Kidney (tissue), 14 donors: ENCODE results near the gene SPTB. TPM values are rescaled to one million over a fixed set of nuclear protein-coding genes. Genes with fewer than 3 reads are reported as not detected.
A peak's percentile ranks its signal among the peaks of the same experiment; 100 is the strongest.

Experiments
- DNase-seq, 5 donors: peaks; one replicate each; pipeline ENCODE4 v3.0.0-alpha.2; 2013 to 2020
- FAIRE-seq: peaks from 2 replicates; lab custom pipeline; 2012; peaks lifted over from hg19 to GRCh38; lab: Jason Lieb, UNC
- H3K27ac ChIP-seq, 2 donors: one replicate each; pipeline ENCODE4 v1.7.0; 2013; ENCODE audit warnings: low read depth in 2 of 2, low read length in 2 of 2, inconsistent platforms in 1 of 2
- H3K27me3 ChIP-seq: one replicate; pipeline ENCODE4 v1.7.1; 2013; ENCODE audit warnings: low read length, inconsistent platforms; ENCODE audit not compliant: control insufficient read depth, insufficient read depth
- H3K36me3 ChIP-seq, 3 donors: one replicate each; pipeline versions ENCODE4 v1.7.0 to v1.7.1; 2013; ENCODE audit warnings: low read length in 3 of 3, control low read depth in 1 of 3, inconsistent platforms in 1 of 3; ENCODE audit not compliant: insufficient read depth in 3 of 3, control insufficient read depth in 2 of 3
- H3K4me1 ChIP-seq, 3 donors: one replicate each; pipeline versions ENCODE4 v1.7.0 to v1.7.1; 2013; ENCODE audit warnings: low read length in 3 of 3, inconsistent platforms in 1 of 3, low read depth in 1 of 3; ENCODE audit not compliant: control insufficient read depth in 2 of 3, insufficient read depth in 2 of 3
- H3K4me3 ChIP-seq, 3 donors: one replicate each; pipeline versions ENCODE4 v1.7.0 to v1.8.1; 2013; ENCODE audit warnings: low read length in 3 of 3, control low read depth in 1 of 3, inconsistent platforms in 1 of 3
- H3K9ac ChIP-seq, 3 donors: one replicate each; pipeline versions ENCODE4 v1.7.0 to v1.7.1; 2013; ENCODE audit warnings: low read length in 3 of 3, control low read depth in 1 of 3, inconsistent platforms in 1 of 3
- H3K9me3 ChIP-seq, 3 donors: one replicate each; pipeline versions ENCODE4 v1.7.0 to v1.7.1; 2013; ENCODE audit warnings: low read length in 3 of 3, control low read depth in 1 of 3, inconsistent platforms in 1 of 3; ENCODE audit not compliant: control insufficient read depth in 2 of 3, insufficient read depth in 1 of 3
- CTCF ChIP-seq: IDR thresholded peaks from 3 replicates; pipeline ENCODE4 v1.5.1; 2012; ENCODE audit warnings: mild to moderate bottlenecking, moderate library complexity, borderline replicate concordance; ENCODE audit not compliant: insufficient read depth; ENCODE audit errors: extremely low read depth
- intact Hi-C: fragments of 100-400 bp; cut with DNase I; formaldehyde crosslinking; loops from one replicate; pipeline ENCODE4 v1.11.1; 2022
- polyA plus RNA-seq: library from polyadenylated mRNA; stranded (reverse); fragments of 350-450 nt; fragmentation: Illumina TruSeq; extraction: RNeasy Lipid Tissue Mini Kit (QIAGEN cat#74804); gene quantifications from one replicate; pipeline ENCODE4 v1.2.3, GENCODE V29; 2014; ENCODE audit warnings: low read depth, low replicate concordance; ENCODE audit not compliant: insufficient read depth
- total RNA-seq: library from RNA; stranded (reverse); fragmentation: NEBNext Ultra II Directional; extraction: Animal tissue kit (Norgen Biotek cat#: 25700); gene quantifications from one replicate; pipeline ENCODE4 v1.2.1, GENCODE V29; 2021
- donor health status: control.
- donor health status: control.
- donor health status: control.
- donor health status: control.
- donor health status: control.
- donor health status: DM: yes; HTN: yes; CAD: no.
- donor health status: Normal renal cell carcinoma (clear cell type).

SPTB gene
- total and polyA plus RNA-seq, 2 donors from 2014 or later, result 1.7 to 2.2 TPM

GRCh38 chr14:64701660-64702059 lies 178.0 kb downstream of the SPTB start:
- no peak overlapping the region for H3K4me3 ChIP-seq
- H3K27ac ChIP-seq, result peak overlapping the region in 1 of 2 donors; percentile 5
- intact Hi-C loops, result no loop called here
- TF ChIP-seq CTCF, result no peak
- no peaks in the 10 kb centered on the region for H3K9me3 ChIP-seq
- H3K36me3 ChIP-seq, result no peaks in the 10 kb centered on the region
- FAIRE-seq (no peak), DNase-seq (peak in 1 of 5 donors; percentile 44)
- H3K9ac ChIP-seq, result no peak overlapping the region
- no peaks in the 10 kb centered on the region for H3K27me3 ChIP-seq
- peaks cover 3 to 32% (median 24%) of the 10 kb centered on the region in 3 donors for H3K4me1 ChIP-seq

DNA sequence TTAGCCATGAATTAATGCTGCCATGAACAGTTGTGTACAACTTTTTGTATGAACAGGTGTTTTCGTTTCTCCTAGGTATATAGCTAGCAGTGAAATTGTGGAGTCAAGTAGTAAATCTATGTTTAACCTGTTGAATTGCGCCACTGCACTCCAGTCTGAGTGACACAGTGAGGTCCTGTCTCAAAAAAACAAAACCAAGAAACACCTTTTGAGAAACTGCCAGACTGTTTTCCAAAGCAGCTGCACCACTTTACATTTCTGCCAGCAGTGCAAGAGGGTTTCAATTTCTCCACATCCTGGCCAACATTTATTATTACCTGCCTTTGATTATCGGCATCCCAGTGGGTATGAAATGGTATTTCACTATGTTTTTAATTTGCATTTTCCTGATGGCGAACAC lies 178.8 kb downstream of the SPTB start:
- H3K4me1 ChIP-seq, result peaks cover 3 to 30% (median 24%) of the 10 kb centered on the region in 3 donors
- FAIRE-seq, result no peak
- no peaks in the 10 kb centered on the region for H3K27me3 ChIP-seq
- intact Hi-C loops, result no loop called here
- DNase-seq, result peak in 1 of 5 donors; percentile 9
- no peak overlapping the region for H3K4me3 ChIP-seq
- TF ChIP-seq CTCF, result no peak
- no peaks in the 10 kb centered on the region for H3K36me3 ChIP-seq
- H3K9me3 ChIP-seq, result no peaks in the 10 kb centered on the region
- H3K27ac ChIP-seq, result no peak overlapping the region
- no peak overlapping the region for H3K9ac ChIP-seq

DNA sequence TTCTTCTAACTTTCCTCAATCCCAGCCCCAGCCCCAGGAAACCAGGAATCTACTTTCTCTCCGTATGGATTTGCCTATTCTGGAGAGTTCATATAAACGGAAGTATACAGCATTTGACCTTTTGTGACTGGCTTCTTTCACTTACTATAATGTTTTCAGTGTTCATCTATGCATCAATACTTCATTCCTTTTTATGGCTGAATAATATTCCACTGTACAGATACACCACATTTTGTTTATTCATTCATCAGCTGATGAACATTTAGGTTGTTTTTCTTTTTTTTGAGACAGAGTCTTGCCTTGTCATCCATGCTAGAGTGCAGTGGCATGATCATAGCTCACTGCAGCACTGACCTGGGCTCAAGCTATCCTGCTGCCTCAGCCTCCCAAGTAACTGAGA lies 179.4 kb downstream of the SPTB start:
- Histone ChIP-seq H3K4me1 (peaks cover 3 to 28% (median 23%) of the 10 kb centered on the region in 3 donors), H3K4me3 (no peak overlapping the region), H3K36me3 (no peaks in the 10 kb centered on the region), H3K27me3 (no peaks in the 10 kb centered on the region), H3K27ac (no peak overlapping the region), H3K9me3 (no peaks in the 10 kb centered on the region), H3K9ac (no peak overlapping the region)
- FAIRE-seq, result no peak
- no peak for TF ChIP-seq CTCF
- intact Hi-C loops, result no loop called here
- no peak for DNase-seq

DNA sequence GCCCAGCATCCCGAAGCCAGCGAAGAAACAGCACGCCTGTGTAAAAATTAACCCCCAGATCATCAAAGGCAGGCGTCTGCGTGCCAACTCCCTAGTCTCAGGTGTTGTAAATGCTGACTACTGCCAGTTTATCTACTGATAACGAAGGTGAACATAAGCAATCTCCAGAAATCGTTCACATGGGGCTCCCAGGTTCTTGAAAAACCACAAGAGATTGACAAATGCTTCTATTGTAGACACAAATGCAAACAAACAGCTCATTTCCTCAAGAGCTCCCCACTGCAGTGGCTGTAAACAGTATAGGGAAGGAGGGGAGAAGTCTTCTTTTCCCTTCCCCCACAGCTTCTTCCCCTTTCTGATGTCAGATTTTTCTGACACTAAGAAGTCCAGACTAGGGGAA lies 180.8 kb downstream of the SPTB start:
- no peaks in the 10 kb centered on the region for H3K9me3 ChIP-seq
- no peak for TF ChIP-seq CTCF
- H3K4me3 ChIP-seq, result no peak overlapping the region
- H3K9ac ChIP-seq, result no peak overlapping the region
- H3K27me3 ChIP-seq, result no peaks in the 10 kb centered on the region
- H3K36me3 ChIP-seq, result no peaks in the 10 kb centered on the region
- intact Hi-C loops, result no loop called here
- H3K4me1 ChIP-seq, result peaks cover 3 to 26% (median 23%) of the 10 kb centered on the region in 3 donors
- FAIRE-seq (no peak), DNase-seq (peak in 1 of 5 donors; percentile 36)
- no peak overlapping the region for H3K27ac ChIP-seq
